Retinal pigment epithelial cell (primary cell): ENCODE measurements around the gene EVL.

Experiments used
- DNase-seq: peaks from one replicate; pipeline ENCODE4 v3.0.0-alpha.2; 2010; ENCODE audit warnings: low read depth
- H3K4me3 ChIP-seq: 2 replicates; pipeline ENCODE4 v1.5.1; 2011; ENCODE audit warnings: mild to moderate bottlenecking, low read length, control low read depth, moderate library complexity
- CTCF ChIP-seq: conservative IDR thresholded peaks from 2 replicates; pipeline ENCODE4 v1.5.1; 2011; ENCODE audit warnings: low read depth, low read length, control low read depth, inconsistent platforms

Gene EVL

GRCh38 chr14:100140452-100141078, 75.3 kb downstream of the EVL start:
- DNase-seq: peak; percentile 46
- no peak overlapping the region for H3K4me3 ChIP-seq
- peak; percentile 73 for TF ChIP-seq CTCF

DNA sequence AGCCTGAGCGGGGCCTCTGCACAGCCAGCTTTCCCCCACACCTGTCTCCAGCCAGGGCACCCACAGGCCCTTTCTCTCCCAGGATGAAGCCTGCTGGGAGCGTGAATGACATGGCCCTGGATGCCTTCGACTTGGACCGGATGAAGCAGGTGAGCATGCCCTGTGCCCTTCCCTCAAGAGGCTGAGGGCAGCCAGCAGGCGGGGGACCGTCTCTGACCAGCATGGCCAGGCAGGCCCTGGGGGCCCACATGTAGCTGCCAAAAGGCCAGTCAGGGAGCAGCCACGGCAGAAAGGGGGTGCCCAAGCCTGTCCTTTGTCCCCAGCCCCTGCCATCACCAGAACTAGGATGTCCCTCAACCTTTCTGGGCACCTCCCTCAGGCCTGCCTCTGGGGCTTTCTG, 75.9 kb downstream of the EVL start:
- DNase-seq: no peak
- no peak for TF ChIP-seq CTCF
- no peak overlapping the region for H3K4me3 ChIP-seq

DNA sequence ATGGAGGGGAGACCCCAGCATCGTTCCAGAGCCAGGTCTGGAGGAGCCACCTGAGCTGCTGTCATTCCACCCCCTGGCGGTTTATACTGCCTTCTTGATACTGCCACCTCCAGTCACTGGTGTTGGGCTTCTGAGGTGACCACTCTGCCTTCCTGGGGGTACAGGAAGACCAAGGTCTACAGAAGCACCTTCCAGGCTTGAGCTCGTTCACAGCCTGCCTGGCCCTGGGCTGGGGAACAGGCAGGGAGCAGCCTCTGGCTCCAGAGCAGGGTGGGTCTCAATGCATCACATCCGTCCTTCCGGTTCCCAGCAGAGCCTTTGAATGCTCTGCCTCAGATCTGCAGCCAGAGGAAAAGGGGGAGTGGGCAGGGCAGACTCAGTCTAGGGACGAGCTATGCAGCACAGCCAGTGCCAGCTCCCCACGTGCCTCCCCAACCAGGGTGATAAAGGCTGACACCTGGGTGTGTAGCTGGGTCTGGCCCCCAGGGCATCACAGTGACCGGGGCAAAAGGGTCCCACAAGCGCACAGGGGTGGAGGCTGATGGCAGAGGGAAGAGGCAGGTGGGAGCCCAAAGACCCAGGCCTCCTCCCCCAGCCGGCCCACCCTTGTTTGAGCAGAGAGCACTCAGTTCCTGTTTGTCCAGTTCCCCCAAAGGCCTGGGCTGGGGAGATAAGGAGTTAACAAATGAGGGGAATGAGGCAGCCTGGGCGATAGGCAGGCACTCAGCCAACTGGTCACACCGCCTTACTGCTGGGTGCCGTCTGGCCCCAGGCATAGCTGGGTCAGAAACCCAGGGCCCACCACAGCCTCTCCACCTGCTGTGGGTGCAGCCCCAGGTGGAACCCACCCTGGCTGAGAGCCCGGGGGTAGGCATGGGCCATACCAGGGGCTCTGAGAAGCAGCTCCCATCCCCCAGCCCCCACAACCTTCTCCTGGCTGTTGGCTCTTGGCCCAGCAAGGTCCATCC, 77.1 kb downstream of the EVL start:
- TF ChIP-seq CTCF: no peak
- peak; percentile 17 for DNase-seq
- no peak overlapping the region for H3K4me3 ChIP-seq

GRCh38 chr14:100143523-100143922, 78.3 kb downstream of the EVL start:
- no peak for TF ChIP-seq CTCF
- no peak overlapping the region for H3K4me3 ChIP-seq
- no peak for DNase-seq

- DNase-seq: no peak
- no peak for TF ChIP-seq CTCF
- no peak overlapping the region for H3K4me3 ChIP-seq
These were observed 78.7 kb downstream of the EVL start for GRCh38 chr14:100143934-100144333.

- TF ChIP-seq CTCF: no peak
- no peak for DNase-seq
- no peak overlapping the region for H3K4me3 ChIP-seq
These were observed 79.4 kb downstream of the EVL start for GRCh38 chr14:100144645-100144995.
